Heart right ventricle (tissue), 16 donors: ENCODE measurements around the gene PEDS1. TPM values are rescaled to one million over a fixed set of nuclear protein-coding genes. Genes with fewer than 3 reads are reported as not detected.
"Not testable (repeated sequence)": the region's sequence is repeated elsewhere in the genome, so short reads cannot be mapped to it uniquely, and the experiment has no call there.

ENCODE experiments used
- ATAC-seq, 8 donors: fragments of 200-7000 bp; cut with Tn5 transposase; one replicate each; pipeline ENCODE4 v1.9.1; 2020; ENCODE audit warnings: mild to moderate bottlenecking in 8 of 8, moderate library complexity in 8 of 8, moderate number of reproducible peaks in 1 of 8
- DNase-seq, 2 donors: peaks; one replicate each; pipeline ENCODE4 v3.0.0-alpha.2; 2020
- H3K27ac ChIP-seq, 10 donors: fragments of 200-600 bp; sonication (generic) in 2 of 10; one replicate each; pipeline versions ENCODE4 v1.5.0 to v1.8.0; 2020 to 2022; ENCODE audit warnings: mild to moderate bottlenecking in 3 of 10
- H3K27me3 ChIP-seq, 7 donors: fragments of 200-600 bp; one replicate each; pipeline ENCODE4 v1.8.0; 2021 to 2022; ENCODE audit warnings: mild to moderate bottlenecking in 2 of 7
- H3K36me3 ChIP-seq, 9 donors: fragments of 200-600 bp; sonication (generic) in 1 of 9; one replicate each; pipeline versions ENCODE4 v1.5.0 to v1.8.0; 2020 to 2022; ENCODE audit warnings: mild to moderate bottlenecking in 2 of 9
- H3K4me1 ChIP-seq, 9 donors: fragments of 200-600 bp; sonication (generic) in 1 of 9; one replicate each; pipeline versions ENCODE4 v1.5.0 to v1.8.0; 2020 to 2022; ENCODE audit warnings: mild to moderate bottlenecking in 4 of 9
- H3K4me3 ChIP-seq, 10 donors: fragments of 200-600 bp; sonication (generic) in 2 of 10; one replicate each; pipeline versions ENCODE4 v1.5.0 to v1.8.0; 2020 to 2022; ENCODE audit warnings: mild to moderate bottlenecking in 7 of 10, moderate library complexity in 2 of 10
- H3K9me3 ChIP-seq, 11 donors: fragments of 200-600 bp in 10 of 11; sonication (generic) in 2 of 11; one replicate each; pipeline versions ENCODE4 v1.5.0 to v1.8.0; 2013 to 2022; ENCODE audit warnings: mild to moderate bottlenecking in 2 of 11, control low read depth in 1 of 11, moderate library complexity in 1 of 11
- WGBS, 2 donors: extraction: QIAGEN DNeasy Blood & Tissue Kit; methylation state at CpG; one replicate each; pipeline ENCODE4 v1.1.7; 2013; ENCODE audit warnings: inconsistent platforms in 1 of 2; 5-methylcytosine and 5-hydroxymethylcytosine counted together
- intact Hi-C, 10 donors: fragments of 100-400 bp; cut with DNase I; formaldehyde crosslinking; loops; one replicate each; pipeline versions ENCODE4 v1.11.1 to v1.14.2; 2022
- polyA plus RNA-seq, 2 donors: library from polyadenylated mRNA; stranded (reverse); fragments of 200-250 nt; gene quantifications; one replicate each; pipeline ENCODE4 v1.2.3, GENCODE V29; 2013
- total RNA-seq, 10 donors: library from RNA; stranded (reverse); fragmentation: NEBNext Ultra II Directional in 3 of 10; extraction: Animal tissue kit (Norgen Biotek cat#: 25700) in 3 of 10; gene quantifications; one replicate each; pipeline versions ENCODE4 v1.2.1 to v1.2.4, GENCODE V29; 2021 to 2023
- TF ChIP-seq, protein P1 (sequence below), 9 donors: fragments of 200-600 bp; sonication (generic) in 2 of 9; IDR thresholded peaks; one replicate each; pipeline versions ENCODE4 v1.5.0 to v1.8.0; 2021 to 2022; ENCODE audit warnings: antibody characterized with exemption in 9 of 9, mild to moderate bottlenecking in 5 of 9, moderate library complexity in 1 of 9
- donor health status: Arrhythmogenic right ventricular cardiomyopathy.
- donor health status: ischemic (EF 13 %, LVEDD 7.1; RV severe dilation, severe dysfunction).
- donor health status: healthy with polysubstance abuse.
- donor health status: DM: no; HTN: yes; CAD: no.
- donor health status: DM: no; HTN: no; CAD: no.
- donor health status: ischemic (EF 25% LVEDD 6.9; RV normal size, moderate dysfunction).
- donor health status: ischemic (EF 25% LVEDD 5.7; RV mildly dilated, moderate dysfunction).
- donor health status: healthy.
- donor health status: DM: yes; HTN: yes; CAD: no.
- donor health status: Ischemic cardiomyopathy.
- donor health status: ischemic (EF 35%, LVEDD 5.7; RV mildly dilated, moderate dysfunction).
- donor health status: nonischemic (EF 11% LVEDD 7.7; RV severe dilation, severe dysfunction).
- donor health status: DM: yes; HTN: yes; CAD: no.
- donor health status: PGD.
- donor health status: ischemic (EF 29% LVEDD 5.4; RV normal size, mild dysfunction).
- donor health status: nonischemic (EF 23%, LVEDD 6.1; RV moderate dilation, normal function).

The PEDS1 gene
- total and polyA plus RNA-seq, 12 donors = 12.2 to 40.2 (median 24.7) TPM

DNA sequence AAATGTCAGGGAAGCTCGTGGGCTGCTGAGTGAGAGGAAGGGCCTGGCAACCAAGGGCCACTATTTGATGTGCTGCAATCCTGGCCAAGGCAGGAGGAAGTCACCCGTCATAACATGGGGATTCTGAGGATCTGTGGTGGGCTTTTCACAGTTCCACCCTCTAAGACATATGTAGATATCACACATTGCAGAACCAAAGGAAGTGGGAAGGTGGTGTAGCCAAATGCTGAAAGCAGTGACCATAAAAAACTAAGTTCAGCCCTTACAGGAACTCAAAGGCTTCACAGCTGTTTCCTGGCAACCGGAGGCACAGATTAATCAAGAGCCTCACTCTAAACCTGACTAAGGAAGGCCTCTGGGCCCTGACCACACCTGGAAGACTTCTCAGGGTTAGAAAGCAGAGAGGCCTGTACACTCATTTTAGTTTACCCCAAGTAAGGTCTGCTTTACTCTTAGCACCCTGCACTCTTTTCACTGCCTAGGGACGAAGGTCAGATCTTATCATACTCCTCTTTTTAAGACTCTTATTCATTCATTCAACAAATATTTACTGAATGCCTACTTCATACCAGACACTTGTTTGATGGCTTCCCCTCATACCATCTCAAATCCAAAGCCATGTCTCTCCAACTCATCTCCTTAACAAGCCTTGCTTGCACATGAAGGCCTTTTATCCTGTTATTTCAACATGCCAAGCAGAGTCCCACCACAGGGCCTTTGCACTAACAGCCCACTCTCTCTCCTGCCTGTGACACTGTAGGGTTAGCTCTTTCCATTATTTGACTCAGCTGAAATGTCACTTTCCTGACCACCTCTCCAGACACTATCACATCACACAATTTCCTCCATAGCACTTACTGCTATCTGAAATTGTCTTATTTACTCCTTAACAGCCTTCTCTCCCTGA lies 43.1 kb downstream of the PEDS1 start:
- Histone ChIP-seq H3K4me1 (peaks cover 29 to 90% (median 84%) of the 10 kb centered on the region in 9 donors), H3K36me3 (peaks cover 0 to 13% (median 0%) of the 10 kb centered on the region in 9 donors), H3K27me3 (no peaks in the 10 kb centered on the region), H3K4me3 (peak overlapping the region in 1 of 10 donors; percentile 2), H3K9me3 (no peaks in the 10 kb centered on the region), H3K27ac (peak overlapping the region in 8 of 10 donors; percentile 3 to 100 (median 98))
- DNase-seq (no peak), ATAC-seq (no peak)
- intact Hi-C loops = loop anchor here in 1 of 10 donors (10.0 kb wide), 1 partner anchor 354 kb away; no protein-coding TSS in a partner anchor
- 14 to 35% methylated on average over 4 of the region's 4 CpGs for WGBS, 2 donors
- TF ChIP-seq, protein P1, sequence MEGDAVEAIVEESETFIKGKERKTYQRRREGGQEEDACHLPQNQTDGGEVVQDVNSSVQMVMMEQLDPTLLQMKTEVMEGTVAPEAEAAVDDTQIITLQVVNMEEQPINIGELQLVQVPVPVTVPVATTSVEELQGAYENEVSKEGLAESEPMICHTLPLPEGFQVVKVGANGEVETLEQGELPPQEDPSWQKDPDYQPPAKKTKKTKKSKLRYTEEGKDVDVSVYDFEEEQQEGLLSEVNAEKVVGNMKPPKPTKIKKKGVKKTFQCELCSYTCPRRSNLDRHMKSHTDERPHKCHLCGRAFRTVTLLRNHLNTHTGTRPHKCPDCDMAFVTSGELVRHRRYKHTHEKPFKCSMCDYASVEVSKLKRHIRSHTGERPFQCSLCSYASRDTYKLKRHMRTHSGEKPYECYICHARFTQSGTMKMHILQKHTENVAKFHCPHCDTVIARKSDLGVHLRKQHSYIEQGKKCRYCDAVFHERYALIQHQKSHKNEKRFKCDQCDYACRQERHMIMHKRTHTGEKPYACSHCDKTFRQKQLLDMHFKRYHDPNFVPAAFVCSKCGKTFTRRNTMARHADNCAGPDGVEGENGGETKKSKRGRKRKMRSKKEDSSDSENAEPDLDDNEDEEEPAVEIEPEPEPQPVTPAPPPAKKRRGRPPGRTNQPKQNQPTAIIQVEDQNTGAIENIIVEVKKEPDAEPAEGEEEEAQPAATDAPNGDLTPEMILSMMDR (IDR thresholded peaks at IDR 0.05) = no peak

DNA sequence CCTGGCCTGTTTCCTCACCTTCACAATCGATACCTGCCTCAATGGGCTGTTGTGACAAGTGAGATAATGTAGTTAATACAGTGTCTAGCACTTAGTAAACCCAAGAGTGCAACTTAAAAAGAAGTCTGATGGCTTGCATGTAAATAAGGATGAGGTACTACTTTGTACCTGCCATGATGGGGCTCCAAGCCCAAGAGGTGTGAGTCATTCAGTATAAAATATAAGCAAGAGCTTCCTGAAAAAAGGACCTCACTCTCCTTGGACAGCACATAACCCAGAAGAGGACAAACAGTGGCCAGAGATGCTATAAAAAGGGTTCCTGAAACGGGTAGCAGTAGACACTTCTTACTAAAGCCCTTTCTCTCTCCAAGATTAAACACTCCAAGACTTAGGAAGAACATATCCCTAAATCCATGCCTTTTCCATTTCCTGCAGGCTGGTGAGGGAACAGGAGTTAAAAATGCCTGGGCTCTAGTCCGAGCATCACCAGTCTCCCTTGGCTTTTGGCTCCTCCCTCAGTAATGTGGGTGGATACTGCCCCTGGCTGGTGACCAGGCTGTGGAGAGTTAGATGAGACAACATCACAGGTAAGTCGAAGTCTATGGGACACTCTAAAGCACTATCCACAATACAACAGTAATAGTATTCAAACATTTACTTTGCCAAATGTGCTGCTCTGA lies 44.8 kb downstream of the PEDS1 start:
- ATAC-seq = no peak
- WGBS, 2 donors = 49 to 53% methylated on average over 4 of the region's 4 CpGs
- TF ChIP-seq, protein P1 (IDR thresholded peaks at IDR 0.05) = peak in 2 of 9 donors; percentile 7 to 16
- intact Hi-C loops = no loop called here
- Histone ChIP-seq H3K9me3 (no peaks in the 10 kb centered on the region), H3K27ac (peak overlapping the region in 3 of 10 donors; percentile 10 to 100 (median 45)), H3K36me3 (peaks cover 0 to 13% (median 0%) of the 10 kb centered on the region in 9 donors), H3K4me1 (peaks cover 21 to 87% (median 71%) of the 10 kb centered on the region in 9 donors), H3K27me3 (no peaks in the 10 kb centered on the region), H3K4me3 (no peak overlapping the region)
- DNase-seq = no peak

DNA sequence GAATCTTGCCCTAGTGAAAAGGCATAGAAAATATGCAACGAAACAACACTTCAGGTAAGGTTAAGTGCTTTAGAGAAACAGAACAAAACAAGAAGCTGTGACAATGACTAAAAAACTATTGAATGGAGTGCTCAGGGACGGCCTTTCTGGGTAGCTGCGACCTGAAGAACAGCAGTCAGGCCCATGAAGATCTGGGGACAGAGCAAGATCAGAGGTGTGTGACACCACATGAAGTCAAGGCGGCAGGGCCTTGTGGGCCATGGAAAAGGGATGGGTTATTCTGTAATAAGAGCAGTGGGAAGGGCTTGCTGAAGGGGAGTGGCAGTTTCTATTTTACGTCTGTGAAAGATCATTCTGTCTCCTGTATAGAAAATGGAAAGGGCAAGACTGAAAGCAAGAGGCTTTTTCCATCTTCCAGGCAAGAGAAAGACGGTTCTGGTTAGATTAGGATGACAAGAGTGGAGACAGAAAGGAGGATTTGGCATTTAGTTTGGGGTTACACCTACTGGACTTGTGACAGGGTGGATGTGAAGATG lies 45.7 kb downstream of the PEDS1 start:
- Histone ChIP-seq H3K4me3 (no peak overlapping the region), H3K4me1 (peaks cover 19 to 86% (median 69%) of the 10 kb centered on the region in 9 donors), H3K9me3 (no peaks in the 10 kb centered on the region), H3K36me3 (peaks cover 0 to 13% (median 0%) of the 10 kb centered on the region in 9 donors), H3K27me3 (no peaks in the 10 kb centered on the region), H3K27ac (peak overlapping the region in 3 of 10 donors; percentile 1 to 45 (median 10))
- ATAC-seq (no peak), DNase-seq (no peak)
- 56 to 65% methylated on average over 6 of the region's 6 CpGs for WGBS, 2 donors
- TF ChIP-seq, protein P1 (IDR thresholded peaks at IDR 0.05) = no peak
- intact Hi-C loops = no loop called here

DNA sequence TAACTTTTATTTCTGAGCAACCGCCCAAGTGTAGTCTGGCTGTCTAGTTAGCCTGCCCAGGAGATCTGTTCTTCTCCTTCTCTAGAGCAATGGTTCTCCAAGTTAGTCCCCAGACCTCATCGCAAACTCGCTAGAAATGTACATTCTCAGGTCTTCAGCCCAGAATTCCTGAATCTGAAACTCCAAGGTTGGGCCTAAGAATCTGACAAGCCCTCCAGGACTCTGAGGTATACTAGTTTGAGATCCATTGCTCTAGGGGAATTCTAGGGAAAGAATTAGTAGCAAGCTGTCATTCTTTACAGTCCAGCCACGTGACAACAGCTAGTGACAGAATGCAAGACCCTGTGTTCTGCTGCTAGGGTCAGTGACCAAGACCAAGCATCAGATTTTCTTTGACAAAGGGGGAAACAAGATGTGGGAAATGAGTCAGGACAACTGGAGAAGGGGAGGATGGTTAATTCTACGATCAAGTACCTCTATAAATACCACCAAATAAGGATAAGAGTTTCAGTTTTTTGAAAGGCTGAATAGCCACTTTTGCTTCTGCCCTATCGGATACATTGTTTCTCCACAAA lies 46.4 kb downstream of the PEDS1 start:
- DNase-seq = no peak
- 74% methylated on average over 6 of the region's 6 CpGs for WGBS, 2 donors
- no peaks in the 10 kb centered on the region for H3K9me3 ChIP-seq
- H3K27me3 ChIP-seq = no peaks in the 10 kb centered on the region
- no peak for ATAC-seq
- peaks cover 19 to 88% (median 71%) of the 10 kb centered on the region in 9 donors for H3K4me1 ChIP-seq
- intact Hi-C loops = no loop called here
- TF ChIP-seq, protein P1 (IDR thresholded peaks at IDR 0.05) = no peak
- H3K27ac ChIP-seq = peak overlapping the region in 4 of 10 donors; percentile 1 to 45 (median 7)
- no peak overlapping the region for H3K4me3 ChIP-seq
- H3K36me3 ChIP-seq = peaks cover 0 to 13% (median 0%) of the 10 kb centered on the region in 9 donors

DNA sequence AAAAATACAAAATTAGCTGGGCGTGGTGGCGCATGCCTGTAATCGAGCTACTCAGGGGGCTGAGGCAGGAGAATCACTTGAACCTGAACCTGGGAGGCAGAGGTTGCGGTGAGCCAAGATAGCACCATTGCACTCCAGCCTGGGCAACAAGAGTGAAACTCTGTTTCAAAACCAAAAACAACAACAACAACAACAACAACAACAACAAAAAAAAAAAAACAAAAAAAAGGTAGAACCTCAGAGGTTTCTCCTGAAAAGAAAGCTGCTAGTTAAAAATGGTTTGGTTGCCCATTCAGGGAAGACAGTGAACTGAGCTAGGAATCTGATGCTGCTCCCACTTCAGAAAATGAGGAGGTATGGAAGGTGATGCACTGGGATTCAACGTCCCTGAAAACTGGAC lies 46.9 kb downstream of the PEDS1 start:
- H3K9me3 ChIP-seq, ATAC-seq, DNase-seq, H3K27me3 ChIP-seq, H3K4me3 ChIP-seq, intact Hi-C loops: not testable (repeated sequence)
- Histone ChIP-seq H3K4me1 (peaks cover 17 to 88% (median 71%) of the 10 kb centered on the region in 9 donors), H3K27ac (peak overlapping the region in 4 of 10 donors; percentile 1 to 45 (median 7)), H3K36me3 (peaks cover 0 to 13% (median 0%) of the 10 kb centered on the region in 9 donors)
- 68 to 87% methylated on average over 5 of the region's 5 CpGs for WGBS, 2 donors
